ENCODE results near the gene PIK3C3. TPM values are rescaled to one million over a fixed set of nuclear protein-coding genes. Genes with fewer than 3 reads are reported as not detected.

PIK3C3 gene
- total RNA-seq, 2 experiments from 2014 or later, result 8.3 to 22.3 TPM

GRCh38 chr18:42067518-42067917, 112.5 kb downstream of the PIK3C3 start:
- Histone ChIP-seq H3K4me2 (ENCODE audit: low read length) (no peak overlapping the region), H3K4me1 (ENCODE audit: insufficient read depth, low read length, poor library complexity, severe bottlenecking) (no peaks in the 10 kb centered on the region), H3K9me3 (ENCODE audit: low read length) (no peaks in the 10 kb centered on the region), H3K4me3 (ENCODE audit: low read depth, low read length, poor library complexity, severe bottlenecking) (no peak overlapping the region), H3K36me3 (ENCODE audit: insufficient read depth, low read length) (no peaks in the 10 kb centered on the region), H4K20me1 (ENCODE audit: insufficient read depth, low read length) (no peaks in the 10 kb centered on the region), H3K9me2 (ENCODE audit: insufficient read depth, low read length) (no peaks in the 10 kb centered on the region), H3K79me2 (ENCODE audit: insufficient read depth, low read depth, low read length) (no peaks in the 10 kb centered on the region), H2AFZ (ENCODE audit: low read length) (no peak overlapping the region), H3K27ac (ENCODE audit: low read depth, low read length, poor library complexity, severe bottlenecking) (no peak overlapping the region)
- DNase-seq (ENCODE audit: low spot score), result no peak
- ChIA-PET POLR2A (no interaction called here), CTCF (ENCODE audit: unreplicated experiment) (no interaction called here)
- no peak for TF ChIP-seq CTCF (conservative IDR thresholded peaks at IDR 0.05; ENCODE audit: low read length)
- BruUV-seq (replicated peaks), result no TSS peak
- intact Hi-C loops (cut with micrococcal nuclease; ENCODE audit: unreplicated experiment), result no loop called here

GRCh38 chr18:42068030-42068429, 113.0 kb downstream of the PIK3C3 start:
- intact Hi-C loops (cut with micrococcal nuclease; ENCODE audit: unreplicated experiment), result no loop called here
- Histone ChIP-seq H3K36me3 (ENCODE audit: insufficient read depth, low read length) (no peaks in the 10 kb centered on the region), H3K4me1 (ENCODE audit: insufficient read depth, low read length, poor library complexity, severe bottlenecking) (no peaks in the 10 kb centered on the region), H3K4me3 (ENCODE audit: low read depth, low read length, poor library complexity, severe bottlenecking) (no peak overlapping the region), H3K9me2 (ENCODE audit: insufficient read depth, low read length) (no peaks in the 10 kb centered on the region), H4K20me1 (ENCODE audit: insufficient read depth, low read length) (no peaks in the 10 kb centered on the region), H3K9me3 (ENCODE audit: low read length) (no peaks in the 10 kb centered on the region), H3K27ac (ENCODE audit: low read depth, low read length, poor library complexity, severe bottlenecking) (no peak overlapping the region), H3K4me2 (ENCODE audit: low read length) (no peak overlapping the region), H2AFZ (ENCODE audit: low read length) (no peak overlapping the region), H3K79me2 (ENCODE audit: insufficient read depth, low read depth, low read length) (no peaks in the 10 kb centered on the region)
- BruUV-seq (replicated peaks), result no TSS peak
- no peak for DNase-seq (ENCODE audit: low spot score)
- CTCF ChIA-PET (ENCODE audit: unreplicated experiment), result no interaction called here
- TF ChIP-seq EZH2phosphoT487 (IDR thresholded peaks at IDR 0.05; ENCODE audit: borderline replicate concordance, low read depth, low read length) (no peak), CTCF (conservative IDR thresholded peaks at IDR 0.05; ENCODE audit: low read length) (no peak)
- POLR2A ChIA-PET, result interaction anchor here (0.7 kb wide), 1 partner anchor 1847 kb away, joined by 3 read pairs; no protein-coding TSS in a partner anchor

GRCh38 chr18:42069036-42069435, 114.0 kb downstream of the PIK3C3 start:
- no peak overlapping the region for H2AFZ ChIP-seq (ENCODE audit: low read length)
- no peaks in the 10 kb centered on the region for H3K4me1 ChIP-seq (ENCODE audit: insufficient read depth, low read length, poor library complexity, severe bottlenecking)
- no peaks in the 10 kb centered on the region for H3K36me3 ChIP-seq (ENCODE audit: insufficient read depth, low read length)
- no TSS peak for BruUV-seq (replicated peaks)
- CTCF ChIA-PET (ENCODE audit: unreplicated experiment), result no interaction called here
- H3K9me3 ChIP-seq (ENCODE audit: low read length), result no peaks in the 10 kb centered on the region
- no peak for DNase-seq (ENCODE audit: low spot score)
- H3K4me3 ChIP-seq (ENCODE audit: low read depth, low read length, poor library complexity, severe bottlenecking), result no peak overlapping the region
- H3K4me2 ChIP-seq (ENCODE audit: low read length), result no peak overlapping the region
- H3K27ac ChIP-seq (ENCODE audit: low read depth, low read length, poor library complexity, severe bottlenecking), result no peak overlapping the region
- H3K79me2 ChIP-seq (ENCODE audit: insufficient read depth, low read depth, low read length), result no peaks in the 10 kb centered on the region
- H3K9me2 ChIP-seq (ENCODE audit: insufficient read depth, low read length), result no peaks in the 10 kb centered on the region
- TF ChIP-seq EZH2phosphoT487 (IDR thresholded peaks at IDR 0.05; ENCODE audit: borderline replicate concordance, low read depth, low read length) (no peak), CTCF (conservative IDR thresholded peaks at IDR 0.05; ENCODE audit: low read length) (no peak)
- intact Hi-C loops (cut with micrococcal nuclease; ENCODE audit: unreplicated experiment), result no loop called here
- H4K20me1 ChIP-seq (ENCODE audit: insufficient read depth, low read length), result no peaks in the 10 kb centered on the region
- POLR2A ChIA-PET, result no interaction called here

All from OCI-LY7 (cell line).